ENCODE measurements around the gene C6orf163.

Gene C6orf163

GRCh38 chr6:87356181-87356580 is 11.6 kb downstream of the C6orf163 start:
- DNase-seq (ENCODE audit: low read depth, low spot score), result no peak

GRCh38 chr6:87357479-87358196 is 13.0 kb downstream of the C6orf163 start:
- DNase-seq (ENCODE audit: low read depth, low spot score), result no peak

DNA sequence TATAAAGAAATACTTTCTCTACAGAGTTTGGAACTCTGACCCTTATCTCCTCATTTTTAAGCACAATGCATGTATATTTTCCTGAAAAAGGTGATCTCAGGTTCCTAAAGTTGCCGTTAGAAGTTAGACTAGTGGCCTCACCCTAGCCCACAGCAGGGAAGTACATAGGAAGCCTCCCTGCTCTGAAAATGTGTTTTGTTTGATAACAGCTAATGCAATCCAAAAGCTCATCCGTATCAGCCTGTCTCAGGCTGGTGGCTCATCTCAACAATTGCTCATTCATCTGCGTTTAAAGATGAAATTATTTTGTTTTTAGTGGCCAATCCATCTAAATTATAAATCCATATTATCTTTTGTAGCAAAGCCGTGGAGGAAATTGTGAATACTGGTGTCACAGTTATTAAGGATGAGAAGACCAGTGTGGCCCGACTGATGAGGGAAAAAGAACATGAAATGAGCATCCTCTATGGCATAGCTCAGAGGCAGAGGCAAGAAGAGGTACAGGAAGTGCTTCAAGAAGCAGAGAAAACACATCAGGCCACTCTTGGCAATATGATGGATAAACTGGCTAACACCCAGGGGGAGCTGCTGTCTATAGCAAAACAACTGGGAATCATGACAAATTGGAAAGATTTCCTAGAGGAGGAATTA is 20.1 kb downstream of the C6orf163 start:
- DNase-seq (ENCODE audit: low read depth, low spot score), result no peak

- no peak for DNase-seq (ENCODE audit: low read depth, low spot score)
These were observed 21.6 kb downstream of the C6orf163 start for GRCh38 chr6:87366072-87366827.

DNA sequence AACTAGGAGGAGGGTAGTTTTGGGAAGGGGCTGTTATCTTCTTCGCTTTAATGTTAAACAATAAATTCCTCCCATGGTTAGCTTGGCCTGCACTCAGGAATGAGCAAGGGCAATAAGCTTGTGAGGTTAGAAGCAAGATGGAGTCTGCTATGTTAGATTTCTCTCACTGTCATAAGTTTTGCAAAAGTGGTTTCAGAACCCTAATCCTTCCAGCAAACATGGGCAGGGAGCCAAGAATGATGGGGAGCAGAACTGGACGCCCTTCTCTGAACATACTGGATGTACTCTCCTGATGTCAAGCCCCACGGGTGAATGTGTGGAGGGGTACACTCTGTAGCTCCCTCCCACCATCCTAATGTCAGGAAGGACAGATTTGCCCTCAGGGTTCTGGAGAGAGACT is 22.3 kb downstream of the C6orf163 start:
- no peak for DNase-seq (ENCODE audit: low read depth, low spot score)

DNA sequence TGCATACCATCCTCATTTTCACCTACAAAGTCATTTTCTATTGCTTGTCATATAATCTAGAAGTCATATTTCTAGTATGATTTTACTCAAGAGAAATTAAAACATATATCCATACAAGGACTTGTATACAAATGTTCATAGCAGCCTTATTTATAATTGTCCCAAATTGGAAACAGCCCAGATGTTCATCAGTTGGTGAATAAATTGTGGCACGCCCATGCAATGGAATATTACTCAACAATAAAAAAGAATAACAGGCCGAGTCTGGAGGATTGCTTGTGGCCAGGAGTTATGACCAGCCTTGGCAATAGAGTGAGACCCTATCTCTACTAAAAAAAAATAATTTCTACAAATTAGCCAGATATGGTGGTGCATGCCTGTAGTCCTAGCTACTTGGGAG is 28.8 kb downstream of the C6orf163 start:
- no peak for DNase-seq (ENCODE audit: low read depth, low spot score)

- no peak for DNase-seq (ENCODE audit: low read depth, low spot score)
These were observed 30.7 kb downstream of the C6orf163 start for GRCh38 chr6:87375315-87375714.

DNA sequence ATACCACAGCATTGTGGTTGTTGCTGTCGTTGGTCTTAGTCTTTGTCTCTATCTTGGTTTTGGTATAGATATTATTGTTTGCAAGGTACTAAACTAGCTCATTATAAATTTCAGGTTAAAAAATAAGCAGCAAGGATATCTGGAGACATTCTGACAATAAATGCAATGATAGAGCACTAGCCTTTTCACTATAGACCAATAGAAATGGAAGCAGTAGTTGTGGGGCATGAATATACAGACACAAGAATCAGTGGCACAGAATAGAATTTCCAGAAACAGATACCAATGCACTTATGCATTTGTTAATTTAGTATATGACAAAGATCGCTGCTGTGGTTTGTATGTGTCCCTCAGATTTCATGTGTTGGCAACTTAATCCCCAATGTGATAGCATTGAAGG is 32.0 kb downstream of the C6orf163 start:
- DNase-seq (ENCODE audit: low read depth, low spot score), result no peak

DNA sequence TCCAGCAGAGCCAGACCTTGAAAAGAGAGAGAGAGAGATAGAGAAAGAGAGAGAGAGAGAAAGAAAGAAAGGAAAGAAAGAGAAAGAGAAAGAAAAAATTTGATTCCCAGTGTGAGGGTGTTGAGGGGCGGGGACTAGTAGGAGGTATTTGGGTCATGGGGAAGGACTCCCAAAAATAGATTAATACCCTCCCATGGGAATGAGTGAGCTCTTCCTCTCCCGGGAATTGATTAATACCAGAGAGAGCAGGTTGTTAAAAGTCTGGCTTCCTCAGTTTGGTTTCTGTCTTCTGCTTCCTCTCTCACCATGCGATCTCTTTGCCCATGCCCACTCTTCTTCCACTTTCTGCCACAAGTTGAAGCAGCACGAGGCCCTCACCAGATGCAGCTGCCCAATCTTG is 34.3 kb downstream of the C6orf163 start:
- DNase-seq (ENCODE audit: low read depth, low spot score), result no peak

DNA sequence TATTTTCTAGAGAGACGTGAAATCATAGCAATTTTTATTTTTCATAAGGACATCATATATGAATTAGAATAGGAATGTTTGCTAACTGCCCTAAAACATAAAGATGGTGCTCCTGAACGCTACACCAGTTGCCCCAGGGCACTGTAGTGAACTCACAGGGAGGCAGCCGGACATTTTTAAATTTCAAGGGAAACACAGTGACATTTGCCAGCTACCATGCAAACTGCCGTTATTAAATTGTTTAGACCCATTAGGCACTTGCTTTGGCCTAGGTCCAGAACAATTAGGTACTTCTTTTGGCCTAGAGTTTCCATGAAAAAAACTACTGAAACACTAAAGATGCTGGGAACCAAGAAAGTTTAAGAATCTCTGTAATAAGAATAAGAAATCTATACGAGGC is 38.2 kb downstream of the C6orf163 start:
- DNase-seq (ENCODE audit: low read depth, low spot score), result no peak

DNA sequence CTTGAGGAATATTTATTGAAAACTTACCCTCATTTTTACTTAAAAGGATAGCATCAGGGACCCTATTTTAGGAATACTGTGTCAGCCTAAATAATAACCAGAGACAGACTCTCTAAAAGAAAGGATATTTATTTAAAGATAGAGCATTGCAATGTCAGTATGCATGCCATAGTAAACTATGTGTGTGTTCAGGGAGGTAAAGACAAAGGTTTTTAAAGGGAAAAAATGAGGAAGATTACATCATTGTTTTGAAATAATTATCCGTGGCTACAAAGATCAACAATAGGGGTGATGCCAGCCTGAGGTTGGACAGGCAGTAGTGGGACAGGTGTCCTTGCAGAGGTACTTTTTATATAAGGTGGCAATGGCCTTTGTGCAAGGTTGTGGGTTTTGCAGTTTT is 39.4 kb downstream of the C6orf163 start:
- DNase-seq (ENCODE audit: low read depth, low spot score), result no peak

DNA sequence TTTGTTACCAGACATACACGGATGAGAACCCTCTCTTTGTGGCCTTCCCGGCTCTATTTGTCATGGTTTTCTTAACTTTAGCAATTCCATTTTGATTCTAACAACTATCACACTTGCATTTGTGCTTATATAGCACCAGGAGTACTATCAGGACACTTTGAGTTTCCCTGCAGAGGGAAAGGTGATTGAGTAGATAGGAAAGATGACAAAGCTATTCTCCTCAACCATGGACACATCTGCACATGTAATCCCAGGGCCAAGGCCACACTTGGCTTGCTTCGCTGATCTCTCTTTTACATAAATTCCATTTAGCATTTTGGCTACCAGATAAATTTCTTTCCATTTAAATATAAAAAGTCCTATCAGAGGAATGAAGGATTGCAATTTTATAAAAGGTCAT is 39.8 kb downstream of the C6orf163 start:
- DNase-seq (ENCODE audit: low read depth, low spot score), result no peak

DNA sequence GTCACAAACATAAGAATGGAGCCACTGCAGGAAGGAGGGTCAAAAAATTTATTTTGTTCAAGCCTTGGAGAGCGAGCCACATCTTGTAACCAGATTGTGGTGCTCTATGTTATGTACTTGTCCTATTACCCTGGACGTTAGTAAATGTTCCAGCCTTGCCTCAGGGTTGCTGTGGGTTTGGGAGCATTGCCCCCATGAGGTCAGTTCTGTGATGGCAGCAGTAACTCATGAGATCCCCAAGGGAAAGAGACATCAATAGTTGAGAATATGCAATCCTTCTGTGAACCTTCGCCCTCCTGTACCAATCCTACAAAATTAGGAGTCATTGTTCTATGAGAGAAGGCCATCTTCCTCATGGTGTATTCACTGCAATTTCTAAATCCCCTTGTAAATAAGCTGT is 46.7 kb downstream of the C6orf163 start:
- no peak for DNase-seq (ENCODE audit: low read depth, low spot score)

DNA sequence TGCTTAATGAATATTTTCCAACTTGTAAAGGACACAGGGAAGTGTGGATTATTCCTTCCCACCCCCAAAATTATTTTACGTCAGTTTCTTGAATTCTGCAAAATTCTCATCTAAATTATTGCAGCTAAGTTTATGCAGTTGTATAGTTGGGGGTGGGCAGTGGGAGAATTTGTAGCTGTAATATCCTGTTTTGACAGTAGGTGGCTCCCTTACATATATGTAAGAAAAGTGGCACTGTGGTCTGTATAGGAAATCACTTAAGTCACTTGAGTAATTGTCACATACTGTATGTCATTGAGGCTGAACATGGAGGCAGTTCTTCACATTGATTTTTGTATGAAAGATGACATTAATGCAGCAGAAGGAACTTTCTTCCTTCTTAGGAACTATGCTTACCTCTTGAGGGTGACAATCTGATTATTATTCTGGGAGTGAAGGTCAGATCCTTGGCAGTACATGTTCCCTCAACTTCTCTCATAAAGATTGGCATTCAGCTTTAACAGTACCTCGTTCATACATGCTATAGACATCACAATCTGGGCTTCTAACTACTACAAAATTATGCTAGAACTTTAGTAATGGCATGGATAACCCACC is 48.5 kb downstream of the C6orf163 start:
- no peak for DNase-seq (ENCODE audit: low read depth, low spot score)

GRCh38 chr6:87395431-87395830 is 50.8 kb downstream of the C6orf163 start:
- no peak for DNase-seq (ENCODE audit: low read depth, low spot score)

DNA sequence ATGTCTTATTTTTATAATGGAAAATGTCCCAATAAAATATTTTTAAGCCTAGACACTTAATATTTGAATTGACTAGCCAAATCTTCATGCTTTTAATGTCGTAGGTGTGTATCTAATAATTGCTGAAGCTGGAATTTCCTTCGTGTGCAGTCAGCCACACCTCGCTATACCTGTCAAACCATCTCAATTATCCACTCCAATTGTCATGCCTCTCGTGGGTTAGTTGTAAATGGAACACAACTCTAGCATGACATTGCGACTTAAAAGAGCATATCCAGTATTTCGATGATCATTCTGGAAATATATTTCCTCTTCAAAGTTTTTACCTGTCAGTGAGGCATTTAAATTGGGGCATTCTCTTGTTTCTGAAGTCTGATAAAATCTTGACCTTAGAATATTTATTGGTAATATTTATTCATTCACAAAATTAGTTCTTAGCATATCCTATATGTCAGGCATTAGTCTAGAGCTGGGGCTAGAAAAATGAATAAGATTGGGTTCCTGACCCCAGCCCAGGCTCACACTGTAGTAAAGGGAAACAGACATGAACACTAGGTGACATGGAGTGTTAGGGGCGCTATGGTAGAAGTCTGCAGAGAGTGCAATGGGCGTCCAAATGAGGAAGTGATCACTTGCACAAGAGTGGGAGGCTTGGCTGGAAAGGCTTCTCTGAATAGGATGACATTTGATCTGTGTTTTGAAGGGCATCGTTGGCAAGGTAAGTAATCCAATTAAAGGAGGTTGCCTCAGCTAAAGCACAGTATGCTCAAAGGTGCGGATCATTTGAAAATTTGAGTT is 52.2 kb downstream of the C6orf163 start:
- no peak for DNase-seq (ENCODE audit: low read depth, low spot score)

DNA sequence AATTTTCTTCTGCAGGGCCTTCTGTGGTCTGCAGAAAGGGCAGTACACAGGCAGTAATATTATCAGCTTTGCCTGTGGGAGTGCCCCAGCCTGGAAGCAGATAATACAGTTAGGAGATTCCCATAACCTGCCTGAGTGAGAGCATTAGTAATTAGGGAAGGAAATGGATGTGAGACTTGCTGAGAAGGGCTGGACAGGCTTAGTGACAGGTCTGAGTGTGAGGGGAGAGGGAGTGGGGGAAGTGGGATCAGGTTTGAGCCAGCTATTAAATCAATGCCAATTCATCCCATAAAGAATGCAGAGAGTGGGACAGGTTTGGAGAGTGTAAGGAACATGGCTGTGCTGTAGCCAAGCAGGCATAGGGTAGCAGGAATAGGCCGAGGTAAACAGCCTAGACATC is 53.0 kb downstream of the C6orf163 start:
- no peak for DNase-seq (ENCODE audit: low read depth, low spot score)

GRCh38 chr6:87401832-87402231 is 57.2 kb downstream of the C6orf163 start:
- no peak for DNase-seq (ENCODE audit: low read depth, low spot score)

GRCh38 chr6:87407561-87407900 is 62.9 kb downstream of the C6orf163 start:
- DNase-seq (ENCODE audit: low read depth, low spot score), result no peak

DNA sequence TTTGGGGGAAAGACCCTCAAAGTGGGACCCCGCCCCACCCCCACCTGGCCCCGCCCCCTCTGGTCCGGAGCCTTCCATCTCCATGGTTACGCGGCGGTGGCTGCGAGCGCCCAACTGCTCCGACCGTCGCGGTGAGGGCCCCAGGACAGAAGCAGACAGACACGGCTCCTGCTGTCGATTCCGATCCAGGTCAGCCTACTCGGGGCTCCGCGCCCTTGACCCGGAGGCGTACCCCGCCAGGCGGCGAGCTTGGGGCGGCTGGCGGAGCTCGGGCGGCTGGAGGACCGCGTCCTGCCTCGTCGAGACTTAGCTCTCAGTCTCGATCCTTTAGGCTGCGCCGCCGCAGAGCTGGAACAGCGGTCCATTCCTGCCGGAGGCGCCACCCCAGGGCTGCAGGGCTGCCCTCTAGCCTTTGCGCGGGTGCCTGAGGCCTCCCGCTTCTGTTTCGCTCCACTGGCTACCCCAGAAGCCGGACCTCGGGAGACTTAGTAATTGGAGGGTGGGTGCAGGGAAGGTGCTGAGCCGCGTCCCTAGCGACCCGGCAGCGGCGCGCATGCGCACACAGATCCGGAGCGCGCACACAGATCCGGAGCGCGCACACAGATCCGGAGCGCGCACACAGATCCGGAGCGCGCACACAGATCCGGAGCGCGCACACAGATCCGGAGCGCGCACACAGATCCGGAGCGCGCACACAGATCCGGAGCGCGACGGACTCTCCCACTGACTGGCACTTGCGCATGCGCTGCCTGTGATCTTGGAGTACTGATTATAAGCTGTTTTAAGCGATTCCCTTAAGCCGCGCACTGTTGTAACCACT is 63.5 kb downstream of the C6orf163 start, which contains the start of gene CFAP206:
CFAP206 (plus strand) TSS at position 72 of the 820 bp plus-strand sequence. CDS start 1,868 bp downstream, outside the sequence.
- no peak for DNase-seq (ENCODE audit: low read depth, low spot score)

GRCh38 chr6:87408721-87409155 is 64.1 kb downstream of the C6orf163 start:
- DNase-seq (ENCODE audit: low read depth, low spot score), result no peak
